Gastroesophageal sphincter (tissue), 3 donors: ENCODE measurements around the gene GTF2F2.

Experiments
- CTCF ChIP-seq, 4 experiments: fragments of 200-600 bp in 2 of 4; fragments of 450-650 bp in 2 of 4; sonication (generic) in 1 of 4; IDR thresholded peaks; one replicate each; pipeline ENCODE4 v1.5.1; 2017 to 2019; ENCODE audit warnings: antibody characterized with exemption in 4 of 4, mild to moderate bottlenecking in 2 of 4, moderate library complexity in 2 of 4
- EP300 ChIP-seq: sonication (generic); formaldehyde crosslinking; IDR thresholded peaks from one replicate; pipeline ENCODE4 v1.6.1; 2017; ENCODE audit warnings: antibody characterized with exemption, mild to moderate bottlenecking
- POLR2A ChIP-seq, 2 donors: fragments of 450-650 bp; IDR thresholded peaks; one replicate each; pipeline ENCODE4 v1.6.1; 2017; ENCODE audit warnings: antibody characterized with exemption in 2 of 2, mild to moderate bottlenecking in 2 of 2, moderate library complexity in 1 of 2
- POLR2AphosphoS5 ChIP-seq: sonication (generic); formaldehyde crosslinking; IDR thresholded peaks from one replicate; pipeline ENCODE4 v1.6.1; 2017; ENCODE audit warnings: antibody characterized with exemption

GRCh38 chr13:45310341-45311131, 190.2 kb downstream of the GTF2F2 start:
- TF ChIP-seq CTCF (IDR thresholded peaks at IDR 0.05), result no peak
- no peak for TF ChIP-seq POLR2A (IDR thresholded peaks at IDR 0.05)
- TF ChIP-seq EP300, result no peak
- no peak for TF ChIP-seq POLR2AphosphoS5
